Lower lobe of right lung (tissue), 2 donors: ENCODE results near the gene LHFPL6. TPM values are rescaled to one million over a fixed set of nuclear protein-coding genes. Genes with fewer than 3 reads are reported as not detected.

ENCODE experiments used
- ATAC-seq, 2 donors: fragments of 200-7000 bp; cut with Tn5 transposase; one replicate each; pipeline ENCODE4 v1.9.1; 2020 to 2022; ENCODE audit warnings: mild to moderate bottlenecking in 2 of 2, moderate library complexity in 2 of 2
- DNase-seq: peaks from one replicate; pipeline ENCODE4 v3.0.0-alpha.2; 2020
- H3K27ac ChIP-seq: fragments of 200-600 bp; one replicate; pipeline ENCODE4 v1.8.0; 2022
- H3K27me3 ChIP-seq: fragments of 200-600 bp; one replicate; pipeline ENCODE4 v1.8.0; 2022; ENCODE audit warnings: low read depth
- H3K36me3 ChIP-seq: fragments of 200-600 bp; one replicate; pipeline ENCODE4 v1.8.0; 2022; ENCODE audit warnings: mild to moderate bottlenecking
- H3K4me1 ChIP-seq: fragments of 200-600 bp; one replicate; pipeline ENCODE4 v1.8.0; 2022
- H3K4me3 ChIP-seq: fragments of 200-600 bp; one replicate; pipeline ENCODE4 v1.8.0; 2022; ENCODE audit warnings: mild to moderate bottlenecking
- H3K9me3 ChIP-seq: fragments of 200-600 bp; one replicate; pipeline ENCODE4 v1.8.0; 2022
- CTCF ChIP-seq: fragments of 200-600 bp; IDR thresholded peaks from one replicate; pipeline ENCODE4 v1.8.0; 2022; ENCODE audit warnings: antibody characterized with exemption, mild to moderate bottlenecking
- intact Hi-C: fragments of 100-400 bp; cut with DNase I; formaldehyde crosslinking; loops from one replicate; pipeline ENCODE4 v1.11.0; 2022
- total RNA-seq: library from RNA; stranded (reverse); fragmentation: NEBNext Ultra II Directional; extraction: Animal tissue kit (Norgen Biotek cat#: 25700); gene quantifications from one replicate; pipeline ENCODE4 v1.2.1, GENCODE V29; 2021
- donor health status: DM: no; HTN: yes; CAD: no; lungs with severe emphysema.

The LHFPL6 gene
- total RNA-seq, 1 donor from 2014 or later: 68.7 TPM

GRCh38 chr13:39444866-39445265 lies 158.1 kb downstream of the LHFPL6 start:
- no peak for TF ChIP-seq CTCF
- no peaks in the 10 kb centered on the region for H3K9me3 ChIP-seq
- no peak overlapping the region for H3K4me3 ChIP-seq
- H3K36me3 ChIP-seq: no peaks in the 10 kb centered on the region
- no peaks in the 10 kb centered on the region for H3K4me1 ChIP-seq
- no peak overlapping the region for H3K27ac ChIP-seq
- intact Hi-C loops: no loop called here
- DNase-seq: no peak
- no peaks in the 10 kb centered on the region for H3K27me3 ChIP-seq
- ATAC-seq: no peak

GRCh38 chr13:39433651-39434050 lies 169.3 kb downstream of the LHFPL6 start:
- no peak for TF ChIP-seq CTCF
- no peak for DNase-seq
- Histone ChIP-seq H3K27me3 (no peaks in the 10 kb centered on the region), H3K9me3 (peaks cover 5% of the 10 kb centered on the region), H3K4me1 (no peaks in the 10 kb centered on the region), H3K36me3 (no peaks in the 10 kb centered on the region), H3K4me3 (no peak overlapping the region), H3K27ac (no peak overlapping the region)
- intact Hi-C loops: no loop called here
- no peak for ATAC-seq

- DNase-seq (no peak), ATAC-seq (no peak)
- Histone ChIP-seq H3K4me3 (no peak overlapping the region), H3K27me3 (no peaks in the 10 kb centered on the region), H3K27ac (no peak overlapping the region), H3K36me3 (no peaks in the 10 kb centered on the region), H3K9me3 (no peaks in the 10 kb centered on the region), H3K4me1 (no peaks in the 10 kb centered on the region)
- TF ChIP-seq CTCF: no peak
- intact Hi-C loops: no loop called here
Observed at GRCh38 chr13:39432196-39432595, 170.8 kb downstream of the LHFPL6 start.

GRCh38 chr13:39422845-39423565 lies 180.0 kb downstream of the LHFPL6 start:
- H3K9me3 ChIP-seq: no peaks in the 10 kb centered on the region
- no peak for TF ChIP-seq CTCF
- H3K36me3 ChIP-seq: no peaks in the 10 kb centered on the region
- no peak for DNase-seq
- intact Hi-C loops: no loop called here
- H3K4me1 ChIP-seq: no peaks in the 10 kb centered on the region
- ATAC-seq: no peak
- H3K4me3 ChIP-seq: no peak overlapping the region
- no peak overlapping the region for H3K27ac ChIP-seq
- no peaks in the 10 kb centered on the region for H3K27me3 ChIP-seq

GRCh38 chr13:39419876-39420275 lies 183.1 kb downstream of the LHFPL6 start:
- ATAC-seq: no peak
- DNase-seq: no peak

More at GRCh38 chr13:39419876-39420275, 183.1 kb downstream of the LHFPL6 start:
- Histone ChIP-seq H3K9me3 (no peaks in the 10 kb centered on the region), H3K4me3 (no peak overlapping the region), H3K27ac (no peak overlapping the region), H3K4me1 (peaks cover 11% of the 10 kb centered on the region), H3K36me3 (no peaks in the 10 kb centered on the region), H3K27me3 (no peaks in the 10 kb centered on the region)
- intact Hi-C loops: no loop called here
- TF ChIP-seq CTCF: no peak
